Stromal cell of bone marrow (primary cell): Measurements from ENCODE around the gene TAL2.

Experiments
- DNase-seq: peaks from one replicate; pipeline ENCODE4 v3.0.0-alpha.2; 2012; ENCODE audit warnings: low read depth

TAL2 gene

DNA sequence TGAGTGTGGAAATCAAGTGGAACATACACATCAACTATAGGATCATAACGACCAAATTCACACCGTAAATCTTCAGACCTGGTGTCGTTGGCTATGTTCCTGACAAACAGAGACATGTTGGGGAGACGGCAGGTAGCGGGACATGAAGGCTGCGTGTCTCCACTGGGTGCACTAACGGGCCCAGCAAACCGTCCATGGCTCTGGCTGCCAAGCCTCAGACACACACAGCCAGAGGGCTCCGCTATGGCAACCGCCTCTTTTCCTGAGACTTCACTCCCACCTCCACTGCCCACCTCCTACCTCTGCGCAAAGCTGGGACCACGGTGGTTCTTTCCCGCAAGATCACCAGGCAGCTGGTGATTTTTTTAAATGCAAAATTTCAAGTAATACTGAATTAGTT, 48.4 kb downstream of the TAL2 start:
- DNase-seq, result no peak

- DNase-seq, result no peak
These were observed 49.6 kb downstream of the TAL2 start for GRCh38 chr9:105711867-105712266.

GRCh38 chr9:105712297-105712696, 50.0 kb downstream of the TAL2 start:
- no peak for DNase-seq
